Measurements from ENCODE around the gene CLDN4.

CLDN4 gene

DNA sequence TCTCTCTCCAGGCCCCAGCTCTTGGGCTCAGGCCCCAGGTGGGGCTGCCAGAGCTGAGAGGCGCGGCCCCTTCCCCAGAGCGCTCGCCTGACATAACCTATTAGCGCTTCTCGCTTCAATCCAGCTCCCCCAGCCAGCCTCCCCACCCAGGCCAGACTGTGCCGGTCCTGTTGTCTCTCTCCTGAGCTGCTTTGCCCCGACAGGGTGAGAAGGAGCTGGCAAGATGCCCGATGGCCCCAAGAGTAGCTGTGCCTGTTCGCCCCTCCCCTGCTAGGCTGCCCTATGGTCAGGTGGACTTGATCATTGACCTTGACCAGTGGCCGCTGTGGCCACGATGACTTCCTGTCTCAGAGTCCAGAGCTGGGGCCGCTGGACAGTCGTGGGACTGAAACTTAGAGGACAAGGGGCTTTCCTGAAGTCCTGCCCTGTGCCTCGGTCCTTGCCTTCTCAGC lies 39.3 kb downstream of the CLDN4 start:
- no peak for DNase-seq (ENCODE audit: extremely low spot score)
- CTCF ChIA-PET: interaction anchor here (0.5 to 0.6 kb wide), 2 partner anchors 13 to 52 kb away, joined by 3 read pairs; no protein-coding TSS in a partner anchor
- POLR2A ChIA-PET: interaction anchor here (0.9 kb wide), 1 partner anchor 28 kb away, joined by 3 read pairs; the partner anchor contains the start of gene METTL27
- no peak for TF ChIP-seq TARDBP (IDR thresholded peaks at IDR 0.05)

DNA sequence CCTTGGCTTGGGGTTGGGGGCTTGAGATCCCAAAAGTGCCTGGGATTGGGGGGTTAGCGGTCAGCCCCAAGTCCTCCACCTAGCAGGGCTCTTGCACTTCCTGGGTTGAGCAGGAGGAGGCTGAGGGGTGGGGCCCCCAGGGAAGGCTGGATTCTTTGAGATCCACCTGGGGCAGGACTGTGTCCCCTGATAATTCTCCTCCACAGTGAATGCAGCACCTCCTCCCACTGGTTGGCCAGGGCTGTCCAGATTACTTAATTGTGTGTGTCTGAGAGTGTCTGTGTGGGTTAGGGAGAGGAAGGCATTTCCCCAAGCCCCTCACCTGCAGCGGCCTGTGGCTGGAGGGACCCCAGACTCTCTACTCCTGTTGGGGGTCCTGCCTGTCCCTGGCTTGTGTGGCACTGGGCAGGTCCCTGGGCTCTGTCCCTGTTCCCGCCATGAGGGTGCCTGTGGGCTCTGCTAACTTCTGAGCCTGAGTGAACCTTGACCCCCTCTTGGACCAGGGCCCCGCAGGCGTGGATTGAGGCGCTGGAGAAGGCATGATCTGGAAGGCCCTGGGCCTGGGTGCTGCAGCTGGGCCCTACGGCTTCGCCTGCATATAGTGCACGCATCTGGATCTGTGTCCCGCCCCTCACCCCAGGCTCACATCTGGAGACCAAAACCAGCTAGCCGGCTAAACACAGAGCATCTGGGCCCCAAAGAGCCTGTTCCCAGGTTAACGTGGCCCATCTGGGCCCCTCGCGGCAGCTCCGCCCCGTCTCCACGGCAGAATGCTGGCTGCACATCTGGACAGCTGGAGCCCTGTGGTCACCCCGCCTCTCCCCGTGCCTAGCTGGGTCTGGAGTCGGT lies 40.6 kb downstream of the CLDN4 start:
- ChIA-PET POLR2A (no interaction called here), CTCF (no interaction called here)
- DNase-seq (ENCODE audit: extremely low spot score): no peak
- no peak for TF ChIP-seq HDGF (IDR thresholded peaks at IDR 0.05; ENCODE audit: borderline replicate concordance)
- TF ChIP-seq NFRKB (IDR thresholded peaks at IDR 0.05): no peak
- no peak for TF ChIP-seq ELF4 (IDR thresholded peaks at IDR 0.05)
- TF ChIP-seq FOXK2 (IDR thresholded peaks at IDR 0.05): no peak
- no peak for TF ChIP-seq TARDBP (IDR thresholded peaks at IDR 0.05)
- no peak for TF ChIP-seq ZNF384 (IDR thresholded peaks at IDR 0.05)
- TF ChIP-seq ARNT (IDR thresholded peaks at IDR 0.05): no peak
- TF ChIP-seq BHLHE40 (IDR thresholded peaks at IDR 0.05; ENCODE audit: borderline replicate concordance): no peak
- TF ChIP-seq, protein P1, sequence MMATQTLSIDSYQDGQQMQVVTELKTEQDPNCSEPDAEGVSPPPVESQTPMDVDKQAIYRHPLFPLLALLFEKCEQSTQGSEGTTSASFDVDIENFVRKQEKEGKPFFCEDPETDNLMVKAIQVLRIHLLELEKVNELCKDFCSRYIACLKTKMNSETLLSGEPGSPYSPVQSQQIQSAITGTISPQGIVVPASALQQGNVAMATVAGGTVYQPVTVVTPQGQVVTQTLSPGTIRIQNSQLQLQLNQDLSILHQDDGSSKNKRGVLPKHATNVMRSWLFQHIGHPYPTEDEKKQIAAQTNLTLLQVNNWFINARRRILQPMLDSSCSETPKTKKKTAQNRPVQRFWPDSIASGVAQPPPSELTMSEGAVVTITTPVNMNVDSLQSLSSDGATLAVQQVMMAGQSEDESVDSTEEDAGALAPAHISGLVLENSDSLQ (IDR thresholded peaks at IDR 0.05): no peak
- no peak for TF ChIP-seq LEF1 (IDR thresholded peaks at IDR 0.05; ENCODE audit: borderline replicate concordance)
- no peak for TF ChIP-seq FOXA1 (IDR thresholded peaks at IDR 0.05)
- TF ChIP-seq SP1 (IDR thresholded peaks at IDR 0.05): no peak
- no peak for TF ChIP-seq SUZ12 (IDR thresholded peaks at IDR 0.05)
- no peak for TF ChIP-seq CTBP1 (IDR thresholded peaks at IDR 0.05; ENCODE audit: borderline replicate concordance)
- TF ChIP-seq FOXM1 (IDR thresholded peaks at IDR 0.05; ENCODE audit: borderline replicate concordance): no peak

DNA sequence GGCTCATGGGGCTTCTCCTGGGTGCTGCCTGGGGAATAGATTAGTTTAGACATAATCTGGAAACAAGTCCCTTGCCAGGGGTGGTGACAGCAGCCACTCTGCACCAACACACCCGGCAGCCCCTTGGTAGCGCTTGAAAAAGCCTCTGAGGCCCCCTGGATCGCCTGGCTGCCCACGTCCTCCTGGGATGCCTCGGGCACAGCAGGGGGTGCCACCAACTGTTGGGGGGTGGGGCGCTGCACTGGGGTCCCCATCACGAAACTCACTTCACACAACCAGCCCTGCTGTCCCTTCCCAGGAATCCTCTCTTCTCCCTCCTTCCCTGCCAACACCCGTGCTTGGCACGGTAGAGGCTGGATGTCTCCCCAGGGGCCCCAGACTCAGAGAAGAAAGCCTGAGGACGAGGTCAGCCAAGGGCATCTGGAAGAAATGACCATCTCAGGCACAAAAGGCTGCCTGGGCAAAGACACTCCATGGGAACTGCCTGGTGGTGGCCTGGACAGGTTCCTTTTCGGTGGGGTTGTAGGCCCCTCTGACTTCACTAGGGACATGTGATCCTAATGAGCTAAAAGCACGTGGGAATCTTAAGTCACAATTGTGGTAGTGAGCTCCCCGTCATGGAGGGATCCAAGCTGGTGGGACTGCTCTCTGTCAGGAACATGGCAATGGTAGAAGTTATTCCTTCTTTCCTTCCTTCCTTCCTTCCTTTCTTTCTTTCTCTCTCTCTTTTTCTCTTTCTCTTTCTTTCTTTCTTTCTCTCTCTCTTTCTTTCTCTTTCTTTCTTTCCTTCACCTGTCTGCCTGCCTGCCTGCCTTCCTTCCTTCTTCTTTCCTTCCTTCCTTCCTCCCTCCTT lies 41.5 kb downstream of the CLDN4 start:
- no peak for DNase-seq (ENCODE audit: extremely low spot score)
- ChIA-PET POLR2A (no interaction called here), CTCF (no interaction called here)
- TF ChIP-seq, protein P1 (IDR thresholded peaks at IDR 0.05): no peak
- TF ChIP-seq ZNF384 (IDR thresholded peaks at IDR 0.05): no peak
- no peak for TF ChIP-seq FOXK2 (IDR thresholded peaks at IDR 0.05)
- no peak for TF ChIP-seq BHLHE40 (IDR thresholded peaks at IDR 0.05; ENCODE audit: borderline replicate concordance)
- TF ChIP-seq SUZ12 (IDR thresholded peaks at IDR 0.05): no peak
- no peak for TF ChIP-seq ELF4 (IDR thresholded peaks at IDR 0.05)
- no peak for TF ChIP-seq FOXM1 (IDR thresholded peaks at IDR 0.05; ENCODE audit: borderline replicate concordance)
- TF ChIP-seq SP1 (IDR thresholded peaks at IDR 0.05): no peak
- no peak for TF ChIP-seq FOXA1 (IDR thresholded peaks at IDR 0.05)
- TF ChIP-seq HDGF (IDR thresholded peaks at IDR 0.05; ENCODE audit: borderline replicate concordance): no peak
- no peak for TF ChIP-seq CTBP1 (IDR thresholded peaks at IDR 0.05; ENCODE audit: borderline replicate concordance)

DNA sequence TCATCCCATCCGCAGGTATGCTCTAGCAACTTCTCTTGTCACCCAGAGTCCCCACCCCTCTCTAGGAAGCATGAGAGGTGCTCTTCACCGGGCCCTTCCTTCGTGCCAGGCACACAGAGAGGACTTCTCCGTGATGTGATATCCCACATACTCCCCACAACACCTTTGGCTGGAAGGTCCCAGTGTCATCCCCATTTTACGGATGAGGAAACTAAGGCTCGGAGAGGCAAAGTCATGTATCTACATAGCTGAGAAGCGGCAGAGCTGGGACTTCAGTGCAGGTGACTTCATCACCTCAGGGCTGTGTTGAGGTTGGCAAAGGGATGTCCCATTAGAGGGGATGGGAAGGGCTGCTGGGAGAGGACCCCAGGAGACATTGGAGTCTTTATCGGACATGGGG lies 45.6 kb downstream of the CLDN4 start:
- ChIA-PET POLR2A (no interaction called here), CTCF (no interaction called here)
- TF ChIP-seq FOXM1 (IDR thresholded peaks at IDR 0.05; ENCODE audit: borderline replicate concordance) (no peak), SP1 (IDR thresholded peaks at IDR 0.05) (no peak), FOXK2 (IDR thresholded peaks at IDR 0.05) (no peak), L3MBTL2 (conservative IDR thresholded peaks at IDR 0.05) (no peak)
- DNase-seq (ENCODE audit: extremely low spot score): no peak

DNA sequence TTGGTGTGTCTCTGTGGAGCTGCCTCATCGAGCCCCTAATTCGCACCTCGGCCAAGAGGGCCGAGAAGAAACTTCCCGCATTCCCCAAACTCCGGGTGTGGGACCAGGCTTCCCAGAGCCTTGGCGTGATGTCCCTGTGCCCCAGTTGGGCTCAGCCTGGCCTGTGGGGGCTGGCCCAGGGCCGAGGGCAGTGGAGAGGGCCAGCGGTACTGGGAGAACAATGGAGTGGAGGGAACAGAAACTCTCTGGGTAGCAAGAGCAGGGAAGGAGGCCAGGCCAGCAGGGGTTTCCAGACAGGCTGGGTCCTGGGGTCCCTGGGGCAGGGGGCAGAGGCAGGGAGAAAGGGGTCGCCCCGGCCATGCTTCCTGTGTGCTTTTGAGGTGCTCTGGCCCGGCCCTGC lies 46.2 kb downstream of the CLDN4 start:
- TF ChIP-seq TARDBP (IDR thresholded peaks at IDR 0.05) (no peak), L3MBTL2 (conservative IDR thresholded peaks at IDR 0.05) (no peak), SUZ12 (IDR thresholded peaks at IDR 0.05) (no peak), LEF1 (IDR thresholded peaks at IDR 0.05; ENCODE audit: borderline replicate concordance) (no peak), ELF4 (IDR thresholded peaks at IDR 0.05) (no peak), ARNT (IDR thresholded peaks at IDR 0.05) (no peak), CTBP1 (IDR thresholded peaks at IDR 0.05; ENCODE audit: borderline replicate concordance) (no peak), FOXM1 (IDR thresholded peaks at IDR 0.05; ENCODE audit: borderline replicate concordance) (no peak), HDGF (IDR thresholded peaks at IDR 0.05; ENCODE audit: borderline replicate concordance) (no peak), BHLHE40 (IDR thresholded peaks at IDR 0.05; ENCODE audit: borderline replicate concordance) (no peak), FOXK2 (IDR thresholded peaks at IDR 0.05) (no peak), NFRKB (IDR thresholded peaks at IDR 0.05) (no peak), ZNF384 (IDR thresholded peaks at IDR 0.05) (no peak), SP1 (IDR thresholded peaks at IDR 0.05) (no peak), FOXA1 (IDR thresholded peaks at IDR 0.05) (no peak)
- TF ChIP-seq, protein P1 (IDR thresholded peaks at IDR 0.05): no peak
- ChIA-PET CTCF (no interaction called here), POLR2A (no interaction called here)
- DNase-seq (ENCODE audit: extremely low spot score): no peak
